Measurements from ENCODE around the gene CD53. TPM values are rescaled to one million over a fixed set of nuclear protein-coding genes. Genes with fewer than 3 reads are reported as not detected.
A peak's percentile ranks its signal among the peaks of the same experiment; 100 is the strongest.

The CD53 gene
- polyA plus RNA-seq, 1 donor from 2014 or later = 1,279 TPM

DNA sequence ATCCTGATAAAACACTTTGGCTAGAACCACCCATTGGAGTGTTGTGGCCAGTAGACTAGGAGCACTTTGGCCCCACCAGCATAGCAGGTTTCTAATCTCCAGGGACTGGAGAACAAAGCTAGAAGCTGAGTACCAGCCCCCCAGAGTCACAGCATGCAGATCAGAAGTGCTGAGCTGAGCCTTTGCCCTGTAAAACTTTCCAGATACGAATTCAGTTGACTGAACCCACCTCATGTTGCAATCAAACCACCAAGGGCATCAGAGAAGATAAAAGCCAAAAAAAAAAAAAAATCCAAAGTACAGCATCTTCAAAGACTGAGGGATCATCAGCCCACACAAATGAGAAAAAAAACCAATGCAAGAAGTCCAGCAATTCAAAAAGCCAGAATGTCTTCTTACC is 8.7 kb upstream of the CD53 start:
- Mint-ChIP-seq H3K9me3 (peaks cover 2 to 26% (median 10%) of the 10 kb centered on the region in 3 donors), H3K4me3 (no peak overlapping the region), H3K27ac (peak overlapping the region in 1 of 3 donors; percentile 22), H3K27me3 (no peaks in the 10 kb centered on the region), H3K36me3 (peaks cover 2% of the 10 kb centered on the region), H3K4me1 (peaks cover 44 to 77% (median 64%) of the 10 kb centered on the region in 3 donors)

DNA sequence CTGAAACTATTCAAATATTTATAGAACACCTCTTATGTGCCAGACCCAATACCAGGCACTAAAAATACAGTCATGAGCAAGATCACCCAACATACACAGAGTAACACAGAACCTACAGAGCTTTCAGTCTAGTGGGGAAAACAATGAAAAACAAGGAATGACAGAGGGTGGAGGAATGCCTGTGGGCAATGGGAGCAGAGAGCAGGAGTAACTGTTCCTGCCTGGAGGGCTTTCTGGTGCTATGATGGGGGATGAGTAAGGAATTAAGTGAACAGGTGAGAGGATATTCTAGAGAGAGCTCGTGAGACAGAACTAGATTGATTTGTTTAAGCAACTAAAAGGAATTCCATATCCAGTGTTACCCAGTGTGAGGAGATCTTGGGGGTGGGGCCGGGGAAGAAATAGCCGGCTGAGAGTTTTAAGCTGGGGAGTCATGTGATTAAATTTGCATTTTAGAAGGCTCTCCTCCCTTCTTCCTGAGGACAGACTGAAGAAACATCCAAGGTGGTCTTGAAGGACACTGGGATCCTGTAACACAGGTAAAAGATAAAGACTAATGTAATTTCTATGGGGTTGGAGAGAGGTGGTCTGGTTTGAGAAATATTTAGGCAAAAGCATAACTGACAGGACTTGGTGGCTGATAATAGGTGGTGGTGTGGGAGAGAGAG is 2.1 kb upstream of the CD53 start:
- Mint-ChIP-seq H3K4me3 (peak overlapping the region; percentile 93 to 100 (median 100)), H3K4me1 (peaks cover 47 to 55% (median 49%) of the 10 kb centered on the region in 3 donors), H3K27ac (peak overlapping the region; percentile 95 to 99 (median 99)), H3K36me3 (peaks cover 15% of the 10 kb centered on the region), H3K9me3 (peaks cover 0 to 6% (median 6%) of the 10 kb centered on the region in 3 donors), H3K27me3 (no peaks in the 10 kb centered on the region)

DNA sequence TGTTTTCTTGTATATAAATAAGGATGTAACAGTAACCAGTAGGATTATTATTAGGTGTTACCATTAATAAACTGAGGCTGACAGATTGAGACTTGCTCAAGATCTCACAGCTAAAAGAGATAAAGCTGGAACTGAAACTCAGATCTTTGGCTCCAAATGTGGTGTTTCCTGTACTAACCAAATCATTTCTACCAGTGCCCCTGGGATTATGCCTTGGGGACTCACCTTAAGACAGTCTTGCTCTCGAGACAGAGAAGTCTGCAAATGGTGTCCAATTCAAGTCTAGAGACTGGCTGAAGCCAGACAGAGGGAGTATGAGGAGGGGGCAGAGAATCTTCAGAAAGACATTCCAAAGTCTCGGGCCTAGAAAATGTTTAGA is 593 bp upstream of the CD53 start:
- Mint-ChIP-seq H3K27ac (peak overlapping the region; percentile 95 to 99 (median 99)), H3K4me1 (peaks cover 39 to 47% (median 43%) of the 10 kb centered on the region in 3 donors)

DNA sequence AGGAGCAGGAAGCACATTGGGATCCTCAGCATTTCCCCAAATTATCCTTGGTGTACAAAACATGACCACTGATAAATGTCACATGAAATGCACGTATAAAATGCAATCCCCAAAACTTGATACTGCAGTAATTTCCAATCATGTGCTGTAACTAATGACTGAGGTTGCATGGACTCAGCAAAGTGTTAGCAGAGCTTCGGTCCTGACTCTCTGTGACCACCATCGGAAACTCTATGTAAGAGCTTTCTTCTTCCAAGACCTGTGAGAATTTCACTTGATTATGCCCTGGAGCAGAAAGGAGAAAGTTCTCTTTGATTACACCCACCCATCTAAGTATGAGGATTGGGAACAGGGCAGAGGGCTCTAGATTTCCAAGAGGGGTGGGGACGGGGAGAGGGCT is 908 bp downstream of the CD53 start:
- no peaks in the 10 kb centered on the region for H3K27me3 Mint-ChIP-seq
- peaks cover 21% of the 10 kb centered on the region for H3K36me3 Mint-ChIP-seq
- H3K9me3 Mint-ChIP-seq = no peaks in the 10 kb centered on the region
- H3K27ac Mint-ChIP-seq = peak overlapping the region; percentile 87 to 99 (median 99)
- peaks cover 37 to 42% (median 42%) of the 10 kb centered on the region in 3 donors for H3K4me1 Mint-ChIP-seq
- H3K4me3 Mint-ChIP-seq = peak overlapping the region; percentile 93 to 100 (median 100)

More for the DNA sequence above, 593 bp upstream of the CD53 start:
- no peaks in the 10 kb centered on the region for H3K27me3 Mint-ChIP-seq
- H3K9me3 Mint-ChIP-seq = peaks cover 0 to 6% (median 4%) of the 10 kb centered on the region in 3 donors
- peaks cover 21% of the 10 kb centered on the region for H3K36me3 Mint-ChIP-seq
- H3K4me3 Mint-ChIP-seq = peak overlapping the region; percentile 93 to 100 (median 100)

DNA sequence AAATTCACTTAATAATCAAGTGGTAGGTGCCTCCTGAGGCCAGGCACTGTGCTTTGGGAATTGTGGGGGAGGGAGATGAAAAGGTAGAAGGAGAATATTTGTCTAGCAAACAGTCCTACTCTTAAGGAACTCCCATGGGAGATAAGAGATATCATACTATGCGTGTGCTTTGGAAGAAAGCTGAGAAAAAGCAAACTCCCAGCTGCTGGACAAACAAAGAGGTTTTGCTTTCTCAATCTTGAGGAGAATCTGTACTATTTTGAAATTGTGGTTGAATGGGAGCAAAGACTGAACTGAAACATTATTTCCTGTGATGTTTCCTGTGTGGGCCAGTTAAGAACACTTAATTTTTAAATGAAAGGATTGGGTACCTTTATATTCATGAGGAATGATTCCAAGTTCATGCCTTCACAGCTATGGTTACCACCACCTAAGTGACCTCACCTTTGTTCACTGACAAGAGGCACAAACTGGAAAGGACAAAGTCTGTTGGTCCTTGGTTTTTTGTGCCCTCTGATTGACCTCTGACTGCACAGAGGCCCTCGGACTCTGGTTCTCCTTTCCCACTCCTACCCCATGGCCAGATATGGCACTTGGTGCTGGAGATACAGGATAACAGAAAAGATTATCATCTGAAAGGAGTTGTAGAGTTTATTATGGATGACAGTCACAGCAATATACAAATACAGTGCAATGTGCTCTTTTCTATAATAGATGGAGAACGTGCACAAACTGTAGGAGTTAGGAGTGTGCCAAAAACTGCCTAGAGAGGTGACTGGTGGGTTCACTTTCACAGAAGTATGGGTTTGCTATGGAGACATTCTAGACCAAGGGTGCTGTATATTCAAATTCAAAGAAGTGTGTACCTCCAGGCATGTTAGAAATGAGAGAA is 1.6 kb downstream of the CD53 start:
- H3K27me3 Mint-ChIP-seq = no peaks in the 10 kb centered on the region
- H3K36me3 Mint-ChIP-seq = peaks cover 21% of the 10 kb centered on the region
- peaks cover 33 to 41% (median 37%) of the 10 kb centered on the region in 3 donors for H3K4me1 Mint-ChIP-seq
- H3K27ac Mint-ChIP-seq = peak overlapping the region; percentile 86 to 99 (median 87)
- no peaks in the 10 kb centered on the region for H3K9me3 Mint-ChIP-seq
- H3K4me3 Mint-ChIP-seq = peak overlapping the region; percentile 93 to 100 (median 100)

DNA sequence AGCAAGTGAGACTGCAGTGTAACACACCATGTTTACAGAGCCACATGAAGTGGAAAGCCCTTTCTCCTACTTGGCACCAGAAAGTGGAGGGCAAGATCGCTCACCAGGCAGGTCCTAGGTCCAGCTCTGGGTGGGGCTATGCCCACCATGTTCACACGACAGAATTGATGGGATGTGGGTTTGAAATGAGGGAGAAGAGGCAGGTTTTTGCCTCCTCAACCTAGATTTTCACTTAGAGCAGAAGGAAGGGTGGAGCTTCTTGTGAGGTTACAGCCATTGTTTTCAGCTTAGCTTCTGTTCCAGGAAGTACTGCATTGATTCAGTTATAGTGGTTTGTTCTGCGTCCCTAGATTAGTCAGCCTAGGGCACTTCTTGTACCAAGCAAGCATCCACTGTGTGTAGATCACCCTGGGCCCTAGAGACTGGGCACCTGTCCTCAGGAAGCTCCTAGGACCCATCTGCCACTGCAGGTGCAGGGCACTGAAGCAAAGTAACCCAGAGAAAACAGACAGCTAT is 2.3 kb downstream of the CD53 start:
- peaks cover 24% of the 10 kb centered on the region for H3K36me3 Mint-ChIP-seq
- peaks cover 37 to 41% (median 39%) of the 10 kb centered on the region in 3 donors for H3K4me1 Mint-ChIP-seq
- H3K27me3 Mint-ChIP-seq = no peaks in the 10 kb centered on the region
- peak overlapping the region; percentile 86 to 99 (median 87) for H3K27ac Mint-ChIP-seq
- H3K4me3 Mint-ChIP-seq = peak overlapping the region; percentile 93 to 100 (median 100)
- H3K9me3 Mint-ChIP-seq = no peaks in the 10 kb centered on the region

DNA sequence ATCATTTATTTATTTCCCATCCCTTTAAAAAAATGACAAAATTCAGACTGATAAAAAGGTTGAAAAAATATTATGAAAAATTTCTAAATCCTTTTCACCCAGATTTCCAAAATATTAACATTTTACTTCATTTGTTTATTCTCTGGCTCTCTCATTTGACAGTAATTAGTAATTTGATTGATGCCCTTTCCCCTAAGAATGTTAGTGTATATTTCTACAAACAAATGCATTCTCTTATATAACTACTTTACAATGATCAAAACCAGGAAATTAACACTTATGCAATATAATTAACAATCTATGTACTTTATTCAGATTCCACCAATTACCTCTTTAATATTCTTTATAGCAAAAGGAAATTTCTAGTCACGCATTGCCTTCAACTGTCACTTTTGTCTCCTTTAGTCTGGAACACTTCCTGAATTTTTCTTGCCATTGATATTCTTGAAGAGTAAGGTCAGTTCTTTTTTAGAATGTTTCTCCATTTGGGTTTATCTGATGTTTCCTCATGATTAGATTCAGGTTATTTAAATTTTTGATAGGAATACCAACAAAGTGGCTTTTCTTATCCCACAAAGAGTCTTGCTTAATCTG is 3.9 kb downstream of the CD53 start:
- no peaks in the 10 kb centered on the region for H3K27me3 Mint-ChIP-seq
- H3K4me3 Mint-ChIP-seq = peak overlapping the region; percentile 80 to 100 (median 97)
- peaks cover 43 to 49% (median 44%) of the 10 kb centered on the region in 3 donors for H3K4me1 Mint-ChIP-seq
- H3K36me3 Mint-ChIP-seq = peaks cover 30% of the 10 kb centered on the region
- no peaks in the 10 kb centered on the region for H3K9me3 Mint-ChIP-seq
- peak overlapping the region; percentile 82 to 89 (median 82) for H3K27ac Mint-ChIP-seq

DNA sequence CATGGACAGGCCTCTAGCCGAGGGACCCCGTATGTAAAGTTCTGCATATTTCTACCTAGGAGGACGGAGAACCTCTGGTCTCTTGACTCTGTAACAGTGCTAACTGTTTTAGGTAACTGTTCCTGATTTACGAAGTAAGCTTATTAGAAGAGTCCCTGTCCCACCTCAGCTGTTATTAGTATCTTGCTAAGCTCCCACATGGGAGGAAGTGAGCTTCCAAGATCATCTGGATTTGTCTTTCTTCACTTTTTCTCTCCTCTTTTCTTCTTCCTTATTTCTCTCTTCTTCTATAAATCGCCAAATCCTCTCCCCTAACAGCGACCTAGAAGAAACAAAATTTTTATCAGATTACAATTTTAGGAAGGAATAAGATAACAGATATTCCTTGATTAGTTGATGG is 4.4 kb downstream of the CD53 start:
- Mint-ChIP-seq H3K27me3 (no peaks in the 10 kb centered on the region), H3K4me3 (peak overlapping the region; percentile 80 to 100 (median 97)), H3K36me3 (peaks cover 29% of the 10 kb centered on the region), H3K4me1 (peaks cover 47 to 53% (median 49%) of the 10 kb centered on the region in 3 donors), H3K9me3 (no peaks in the 10 kb centered on the region), H3K27ac (peak overlapping the region; percentile 82 to 89 (median 82))

DNA sequence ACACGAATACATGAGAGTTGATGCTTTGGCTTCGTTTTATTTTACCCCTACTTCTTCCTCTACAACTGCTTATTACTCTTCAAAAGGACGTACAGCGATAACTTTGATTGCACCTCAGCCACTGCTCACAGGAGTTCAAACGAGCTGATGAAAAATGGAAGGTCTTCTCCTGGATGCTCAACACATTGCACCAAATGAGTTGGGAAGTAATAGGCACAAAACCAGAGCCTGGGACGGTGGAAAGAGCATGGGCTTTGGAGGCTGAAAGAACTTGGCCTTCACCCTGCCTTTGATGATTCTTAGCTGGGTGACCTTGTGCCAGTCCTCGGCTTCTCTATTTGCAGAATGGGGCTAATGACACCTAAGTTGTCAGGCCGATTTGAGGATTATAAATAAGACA is 4.8 kb downstream of the CD53 start:
- peaks cover 29% of the 10 kb centered on the region for H3K36me3 Mint-ChIP-seq
- no peaks in the 10 kb centered on the region for H3K9me3 Mint-ChIP-seq
- peaks cover 51 to 57% (median 53%) of the 10 kb centered on the region in 3 donors for H3K4me1 Mint-ChIP-seq
- peak overlapping the region; percentile 82 to 89 (median 82) for H3K27ac Mint-ChIP-seq
- no peaks in the 10 kb centered on the region for H3K27me3 Mint-ChIP-seq
- peak overlapping the region; percentile 80 to 100 (median 97) for H3K4me3 Mint-ChIP-seq

DNA sequence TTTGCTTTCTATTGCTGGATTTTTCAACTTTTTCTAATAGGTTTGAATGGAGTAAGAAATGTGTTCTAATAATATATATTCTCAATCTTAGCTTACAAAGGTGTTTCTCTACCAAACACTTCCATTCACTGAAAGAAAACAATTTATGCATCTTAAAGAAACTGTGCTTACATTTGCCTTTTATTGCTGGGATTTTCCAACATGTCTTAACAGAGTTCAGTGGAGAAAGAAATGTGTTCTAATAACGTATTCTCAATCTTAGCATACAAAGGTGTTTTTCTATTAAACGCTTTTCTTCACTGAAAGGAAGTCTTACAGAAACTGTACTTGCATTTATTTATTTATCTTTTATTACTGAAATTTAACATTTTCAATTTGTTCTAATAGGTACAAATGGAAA is 5.6 kb downstream of the CD53 start:
- no peaks in the 10 kb centered on the region for H3K9me3 Mint-ChIP-seq
- no peaks in the 10 kb centered on the region for H3K27me3 Mint-ChIP-seq
- peaks cover 26% of the 10 kb centered on the region for H3K36me3 Mint-ChIP-seq
- H3K27ac Mint-ChIP-seq = peak overlapping the region in 1 of 3 donors; percentile 82
- H3K4me1 Mint-ChIP-seq = peaks cover 57 to 63% (median 61%) of the 10 kb centered on the region in 3 donors
- H3K4me3 Mint-ChIP-seq = peak overlapping the region in 3 of 4 donors; percentile 80 to 100 (median 94)

DNA sequence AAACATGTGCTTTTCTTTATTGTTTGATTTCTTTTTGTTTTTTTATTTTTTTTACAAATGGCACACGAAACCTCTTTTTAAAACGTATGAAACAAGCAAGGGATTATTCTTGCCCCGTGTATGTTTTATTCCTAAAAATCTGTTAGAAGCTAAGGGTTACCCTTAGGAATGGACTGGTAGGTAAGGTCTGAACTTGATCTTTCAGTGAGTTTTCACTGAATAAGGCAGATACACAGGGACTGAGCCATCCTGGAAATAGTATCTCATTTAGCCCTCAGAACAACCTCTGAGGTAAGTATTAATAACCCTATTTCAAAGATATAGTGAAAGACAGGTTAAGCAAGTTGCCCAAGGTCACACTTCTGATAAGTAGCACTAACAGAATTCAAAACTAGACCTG is 6.0 kb downstream of the CD53 start:
- H3K27ac Mint-ChIP-seq = peak overlapping the region; percentile 56 to 96 (median 69)
- no peaks in the 10 kb centered on the region for H3K27me3 Mint-ChIP-seq
- H3K4me3 Mint-ChIP-seq = peak overlapping the region; percentile 62 to 94 (median 67)
- H3K36me3 Mint-ChIP-seq = peaks cover 26% of the 10 kb centered on the region
- peaks cover 60 to 66% (median 65%) of the 10 kb centered on the region in 3 donors for H3K4me1 Mint-ChIP-seq
- H3K9me3 Mint-ChIP-seq = no peaks in the 10 kb centered on the region

DNA sequence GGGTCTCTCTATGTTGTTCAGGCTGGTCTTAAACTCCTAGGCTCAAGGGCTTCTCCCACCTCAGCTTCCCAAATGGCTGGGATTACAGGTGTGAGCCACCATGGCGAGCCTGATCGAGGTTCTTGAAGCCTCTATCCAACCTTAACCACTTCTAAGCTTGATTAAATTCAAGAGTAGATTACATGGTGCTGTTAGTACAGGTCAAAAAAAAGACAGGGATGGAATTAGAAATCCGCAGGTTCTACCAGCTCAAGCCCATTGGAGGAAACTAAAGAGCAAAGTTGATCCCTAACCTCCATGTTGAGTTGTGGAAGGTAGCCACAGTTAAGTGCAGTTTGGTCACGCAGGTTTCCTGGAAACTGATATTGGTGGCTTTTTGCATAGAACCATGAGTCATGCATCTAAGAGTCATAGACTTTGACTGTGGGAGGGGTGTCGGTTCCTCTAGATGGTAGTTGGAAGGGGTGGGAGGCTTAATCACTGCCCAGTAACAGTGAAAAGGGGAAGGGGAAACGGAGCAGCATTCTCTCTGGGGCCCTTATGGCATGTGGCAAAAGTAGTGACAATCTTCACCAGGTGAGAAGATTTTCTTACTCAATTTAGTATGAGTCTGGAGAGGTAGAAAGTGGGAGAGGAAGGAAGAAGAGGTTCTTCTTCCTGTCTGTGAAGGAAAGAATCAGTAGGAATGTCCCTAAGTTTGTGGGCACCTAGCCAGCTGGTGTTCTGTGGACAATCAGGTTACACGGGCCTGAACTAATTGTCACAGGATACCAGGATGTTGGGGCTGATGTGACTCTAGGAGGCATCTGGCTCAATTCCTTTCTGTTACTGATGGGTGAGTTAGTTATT is 7.0 kb downstream of the CD53 start:
- peak overlapping the region; percentile 62 to 90 (median 82) for H3K4me3 Mint-ChIP-seq
- peaks cover 23% of the 10 kb centered on the region for H3K36me3 Mint-ChIP-seq
- peaks cover 67 to 74% (median 70%) of the 10 kb centered on the region in 3 donors for H3K4me1 Mint-ChIP-seq
- no peaks in the 10 kb centered on the region for H3K27me3 Mint-ChIP-seq
- peak overlapping the region; percentile 56 to 96 (median 88) for H3K27ac Mint-ChIP-seq
- H3K9me3 Mint-ChIP-seq = no peaks in the 10 kb centered on the region

DNA sequence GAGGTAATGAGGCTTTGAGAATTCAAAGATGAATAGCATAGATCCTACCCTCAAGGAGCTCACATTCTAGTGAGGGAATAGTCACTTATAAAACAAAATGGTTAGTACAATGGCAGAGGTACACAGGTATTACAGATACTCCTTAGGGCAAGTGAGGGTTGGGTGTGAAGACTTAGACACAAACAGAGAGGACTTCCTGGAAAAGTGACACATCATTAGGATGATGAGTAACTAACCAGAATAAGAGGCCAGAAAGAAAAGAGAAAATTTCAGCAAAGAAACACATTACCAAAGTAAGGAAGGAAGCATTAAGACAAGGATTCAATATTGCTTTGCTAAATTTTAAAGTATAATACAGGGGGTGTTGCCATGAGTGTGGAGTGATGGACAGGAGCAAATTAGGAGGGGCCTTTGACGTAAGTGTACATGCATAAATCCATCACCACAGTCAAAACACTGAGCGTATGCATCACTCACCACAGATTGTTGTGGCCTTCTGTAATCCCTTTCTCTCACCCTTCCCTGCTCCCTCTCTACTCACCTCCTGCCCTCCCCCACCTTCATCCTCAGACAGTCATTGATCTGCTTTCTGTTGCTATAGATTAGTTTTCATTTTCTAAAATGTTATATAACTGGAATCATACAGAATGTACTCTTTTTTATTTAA is 7.9 kb downstream of the CD53 start:
- Mint-ChIP-seq H3K27ac (peak overlapping the region; percentile 56 to 96 (median 88)), H3K4me1 (peaks cover 63 to 72% (median 68%) of the 10 kb centered on the region in 3 donors), H3K4me3 (peak overlapping the region; percentile 62 to 90 (median 82)), H3K27me3 (no peaks in the 10 kb centered on the region), H3K36me3 (peaks cover 18% of the 10 kb centered on the region), H3K9me3 (no peaks in the 10 kb centered on the region)

Measured in IgD-negative memory B cell (primary cell).